T-helper 22 cell (primary cell): ENCODE data around the gene AQP12A.
"Not testable (repeated sequence)": the region's sequence is repeated elsewhere in the genome, so short reads cannot be mapped to it uniquely, and the experiment has no call there.

ENCODE experiments used
- DNase-seq: peaks from one replicate; pipeline ENCODE4 v3.0.0-alpha.2; 2020; ENCODE audit warnings: low read depth

AQP12A gene, protein sequence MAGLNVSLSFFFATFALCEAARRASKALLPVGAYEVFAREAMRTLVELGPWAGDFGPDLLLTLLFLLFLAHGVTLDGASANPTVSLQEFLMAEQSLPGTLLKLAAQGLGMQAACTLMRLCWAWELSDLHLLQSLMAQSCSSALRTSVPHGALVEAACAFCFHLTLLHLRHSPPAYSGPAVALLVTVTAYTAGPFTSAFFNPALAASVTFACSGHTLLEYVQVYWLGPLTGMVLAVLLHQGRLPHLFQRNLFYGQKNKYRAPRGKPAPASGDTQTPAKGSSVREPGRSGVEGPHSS

DNA sequence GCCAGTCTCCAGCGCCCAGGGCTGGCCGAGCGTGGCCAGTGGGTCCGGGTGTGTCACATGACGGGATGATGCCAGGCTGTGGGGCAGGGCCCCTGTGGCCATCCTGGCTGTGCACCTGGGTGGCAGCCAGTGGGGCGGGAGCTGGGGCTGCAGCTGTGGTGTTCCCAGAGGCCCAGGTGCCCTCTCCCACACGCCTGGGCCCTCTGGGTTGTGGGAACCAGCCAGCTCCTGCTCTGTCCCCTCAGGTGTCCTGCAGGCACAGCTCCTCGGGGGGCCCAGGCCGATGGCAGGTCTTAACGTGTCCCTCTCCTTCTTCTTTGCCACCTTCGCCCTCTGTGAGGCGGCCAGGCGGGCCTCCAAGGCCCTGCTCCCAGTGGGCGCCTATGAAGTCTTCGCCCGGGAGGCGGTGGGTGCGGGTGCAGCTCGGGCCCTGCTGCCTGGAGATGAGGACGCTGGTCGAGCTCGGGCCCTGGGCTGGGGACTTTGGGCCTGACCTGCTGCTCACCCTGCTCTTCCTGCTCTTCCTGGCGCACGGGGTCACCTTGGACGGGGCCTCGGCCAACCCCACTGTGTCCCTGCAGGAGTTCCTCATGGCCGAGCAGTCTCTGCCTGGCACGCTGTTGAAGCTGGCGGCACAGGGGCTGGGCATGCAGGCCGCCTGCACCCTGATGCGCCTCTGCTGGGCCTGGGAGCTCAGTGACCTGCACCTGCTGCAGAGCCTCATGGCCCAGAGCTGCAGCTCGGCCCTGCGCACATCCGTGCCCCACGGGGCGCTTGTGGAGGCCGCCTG lies at the start of gene AQP12A:
Gene AQP12A, plus strand, starts transcription at position 236 of the 790 bp plus-strand sequence. Its CDS starts 48 bp downstream, at position 284.
- DNase-seq, result not testable (repeated sequence)

DNA sequence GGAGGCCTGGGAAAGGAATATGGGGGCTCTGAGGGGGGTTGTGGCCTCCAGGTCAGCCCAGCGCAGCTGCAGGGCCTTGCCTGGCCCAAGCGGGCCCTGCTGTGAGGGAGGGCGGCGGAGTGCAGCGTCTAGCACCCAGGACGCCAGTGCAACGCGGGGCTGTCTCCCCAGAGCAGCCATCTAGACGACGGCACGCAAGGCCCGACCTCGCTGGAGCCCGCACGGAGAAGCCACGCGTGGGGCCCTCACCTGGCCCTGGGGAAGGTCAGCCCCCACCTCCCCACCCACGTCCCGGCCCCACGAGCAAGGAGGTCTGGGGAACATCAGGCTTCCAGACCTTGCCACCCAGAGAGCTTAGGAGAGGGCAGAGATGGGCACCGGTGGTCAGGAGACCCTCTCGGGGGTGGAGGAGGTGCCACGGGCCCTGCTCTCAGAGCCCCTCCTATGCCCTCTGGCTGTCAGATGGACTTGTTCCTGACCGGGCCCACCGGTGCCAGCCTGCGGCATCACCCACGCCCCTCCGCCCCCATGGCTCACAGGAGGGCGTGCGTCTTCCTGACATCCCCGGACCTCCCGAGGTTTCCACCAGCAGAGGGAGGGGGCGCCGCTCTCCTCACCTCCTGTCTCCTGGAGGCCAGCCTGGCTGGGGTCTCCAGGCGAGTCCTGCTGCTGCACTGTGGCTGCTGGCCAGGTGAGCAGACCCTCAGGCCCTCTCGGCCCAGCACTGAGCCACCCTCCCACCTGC lies 49.4 kb upstream of the AQP12A start:
- no peak for DNase-seq

DNA sequence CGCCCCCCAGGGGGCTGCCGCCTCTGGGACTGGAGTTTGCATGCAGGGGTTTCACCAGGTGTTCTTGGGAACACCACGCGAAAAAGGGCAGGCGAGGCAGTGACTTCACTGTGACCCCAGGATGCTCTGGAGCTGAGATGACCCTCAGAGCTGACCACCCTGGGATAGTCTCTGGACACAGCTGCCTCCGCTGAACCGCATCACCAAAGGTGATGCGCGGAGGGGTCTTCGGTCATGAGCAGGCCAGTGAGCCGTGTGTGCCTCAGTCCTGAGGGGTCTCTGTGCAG lies 48.9 kb upstream of the AQP12A start:
- no peak for DNase-seq

DNA sequence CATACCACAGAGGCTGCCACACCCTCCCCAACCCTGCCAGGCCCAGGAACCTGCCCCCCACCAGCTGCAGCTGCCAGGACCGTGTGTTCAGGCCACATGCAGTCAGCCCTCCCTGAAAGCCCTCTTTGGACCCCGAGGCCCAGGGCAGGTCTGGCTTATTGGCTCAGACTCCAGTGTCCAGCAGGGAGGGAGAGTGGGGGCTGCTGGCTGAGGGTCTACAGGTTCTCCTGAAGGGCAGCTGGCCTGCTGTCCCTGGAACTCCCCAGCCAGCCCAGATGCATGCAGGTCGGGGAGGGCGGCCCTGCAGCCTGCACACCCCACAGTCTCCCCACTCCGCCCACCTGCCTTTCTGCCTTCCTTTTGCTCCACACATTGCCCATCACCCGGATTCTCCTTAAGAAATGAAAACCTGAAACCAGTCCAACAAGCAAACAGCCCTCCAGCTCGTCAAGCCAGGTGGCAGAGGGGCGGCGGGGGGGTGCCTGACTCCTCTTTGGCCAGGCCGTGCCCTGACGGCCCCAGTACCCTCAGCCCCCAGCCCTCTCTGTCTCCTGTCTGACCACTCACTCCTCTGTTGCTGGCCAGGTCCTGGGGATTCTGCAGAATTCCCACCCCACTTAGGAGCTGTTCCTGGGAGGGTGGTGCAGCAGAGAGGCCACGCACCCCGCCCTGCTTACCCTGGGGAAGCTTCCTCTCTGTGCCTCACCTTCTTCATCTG lies 48.4 kb upstream of the AQP12A start:
- no peak for DNase-seq

DNA sequence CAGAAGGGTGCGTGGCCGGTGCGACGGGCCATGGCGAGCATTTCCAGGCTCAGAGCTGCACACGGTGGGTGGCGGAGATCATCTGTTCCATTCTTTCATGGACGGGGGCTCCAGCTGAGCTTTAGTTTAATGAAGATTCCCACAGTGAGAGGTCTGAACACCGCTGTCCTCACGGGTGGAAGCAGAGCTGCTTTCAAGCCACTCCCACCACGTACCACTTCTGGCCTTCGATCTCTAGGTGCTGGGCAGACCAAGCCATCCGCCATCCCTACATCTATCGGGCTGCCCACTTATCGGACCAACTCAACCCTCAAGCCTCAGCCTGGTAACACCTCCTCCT lies 47.9 kb upstream of the AQP12A start:
- no peak for DNase-seq

DNA sequence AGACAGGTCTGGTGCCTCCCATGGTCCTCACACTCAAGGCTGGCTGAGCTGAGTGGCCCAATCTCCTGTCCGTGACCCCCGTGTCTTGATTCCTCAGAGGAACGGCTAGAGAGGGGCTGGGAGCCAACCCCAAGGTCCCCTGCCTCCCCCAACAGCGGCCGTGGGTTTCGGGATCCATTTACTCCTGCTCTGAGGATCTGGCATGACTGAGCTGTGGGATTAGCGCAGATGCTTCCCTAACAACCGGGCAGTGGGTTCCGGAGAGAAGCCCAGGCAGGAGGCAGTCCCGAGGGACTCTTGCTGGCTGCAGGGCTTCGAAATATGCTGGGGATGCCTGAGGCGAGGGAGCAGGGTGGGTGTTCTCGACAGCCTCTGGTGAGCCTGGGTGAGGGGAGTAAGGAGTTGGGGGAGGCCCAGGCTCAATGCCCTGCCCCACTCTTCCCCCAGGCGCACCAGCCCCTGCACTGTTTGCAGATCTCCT lies 47.5 kb upstream of the AQP12A start:
- DNase-seq, result no peak

DNA sequence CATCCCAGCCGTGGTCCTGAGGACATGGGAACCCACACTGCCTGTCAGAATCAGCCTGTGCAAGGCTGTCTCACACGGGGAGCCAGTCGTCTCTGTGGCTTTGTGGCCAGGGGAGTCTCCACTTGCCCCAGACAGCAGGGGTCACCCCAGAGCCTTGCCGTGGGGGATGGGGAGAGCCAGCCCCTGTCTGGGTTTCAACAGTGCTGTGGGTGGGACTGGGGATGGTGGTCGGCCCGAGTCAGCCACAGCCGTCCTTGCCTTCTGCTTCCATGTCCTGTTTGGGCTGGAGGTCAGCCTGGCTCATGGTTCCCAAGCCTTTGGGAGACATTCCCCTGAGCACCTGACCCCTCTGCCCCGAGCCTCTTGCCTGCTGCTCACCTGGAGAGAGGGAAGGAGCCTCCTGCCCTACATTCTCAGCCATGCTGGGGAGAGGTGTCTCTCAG lies 46.8 kb upstream of the AQP12A start:
- DNase-seq, result no peak

DNA sequence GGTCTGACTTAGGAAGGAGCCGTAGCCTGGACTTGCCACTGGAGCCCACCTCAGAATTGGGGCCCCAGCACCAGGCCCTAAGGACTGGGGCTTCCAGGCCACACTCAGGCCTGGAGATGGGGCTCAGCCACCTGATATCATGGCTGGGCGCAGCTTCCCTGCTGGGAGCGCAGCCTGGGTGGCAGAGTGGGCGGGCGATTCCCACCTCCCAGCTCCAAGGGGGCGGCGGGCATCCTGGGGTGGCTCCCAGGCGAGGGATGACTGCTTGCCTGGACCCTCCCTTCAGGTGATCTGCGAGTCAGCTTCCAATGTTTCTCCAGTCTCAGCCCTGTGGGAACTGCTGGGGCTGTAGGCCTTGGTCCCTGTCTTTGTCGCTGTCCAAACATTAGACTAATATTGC lies 46.3 kb upstream of the AQP12A start:
- no peak for DNase-seq

DNA sequence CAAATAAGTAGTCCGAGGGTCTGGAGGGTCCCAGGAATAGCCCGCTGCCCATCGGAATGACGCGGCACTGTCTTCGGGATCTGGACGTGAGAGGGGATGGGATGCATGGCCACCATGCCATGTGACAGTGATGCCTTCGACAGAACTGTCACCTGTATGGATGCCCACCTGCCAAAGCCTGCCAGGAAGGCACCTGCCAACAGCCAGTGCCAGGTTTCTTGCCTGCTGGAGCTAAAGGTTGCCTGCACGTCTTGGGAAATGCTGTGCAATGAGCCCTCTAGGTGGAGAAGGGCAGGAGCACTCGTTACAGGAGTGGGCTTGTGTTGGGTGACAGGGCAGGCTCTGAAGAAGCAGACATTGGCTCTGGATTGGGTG lies 45.9 kb upstream of the AQP12A start:
- DNase-seq, result no peak

DNA sequence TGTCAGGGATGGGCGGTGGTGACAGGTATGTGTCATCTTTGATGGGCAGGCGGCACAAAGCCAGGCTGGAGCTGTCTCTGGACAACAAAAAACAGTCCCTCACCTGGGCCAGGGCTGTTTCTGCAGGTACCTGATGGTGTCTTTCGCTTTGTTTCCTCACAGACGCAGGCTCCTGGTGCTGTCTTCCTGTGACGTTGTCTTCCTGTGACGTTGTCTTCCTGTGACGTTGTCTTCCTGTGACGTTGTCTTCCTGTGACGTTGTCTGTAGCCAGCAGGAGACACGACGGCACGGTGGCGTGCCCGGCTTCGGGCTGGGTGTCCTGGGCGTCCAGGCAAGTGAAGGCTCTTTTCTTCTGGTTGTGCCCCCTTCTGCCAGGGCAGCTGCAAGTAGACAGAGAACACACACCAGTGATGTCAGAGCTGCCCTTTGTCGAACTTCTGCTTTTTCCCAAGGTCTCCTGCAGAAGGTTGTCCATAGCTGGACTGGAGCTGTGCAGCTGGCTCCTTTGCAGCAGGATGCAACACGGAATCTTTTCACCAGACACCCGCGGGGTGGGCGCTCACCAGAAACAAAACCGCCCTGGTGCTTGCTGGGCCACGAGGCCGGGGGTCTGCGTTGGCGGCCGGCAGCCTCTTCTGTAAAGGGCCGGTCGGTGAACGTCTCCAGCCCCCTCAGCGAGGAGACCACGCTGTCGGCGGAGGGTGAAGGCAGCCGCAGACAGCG lies 45.3 kb upstream of the AQP12A start:
- DNase-seq, result no peak

DNA sequence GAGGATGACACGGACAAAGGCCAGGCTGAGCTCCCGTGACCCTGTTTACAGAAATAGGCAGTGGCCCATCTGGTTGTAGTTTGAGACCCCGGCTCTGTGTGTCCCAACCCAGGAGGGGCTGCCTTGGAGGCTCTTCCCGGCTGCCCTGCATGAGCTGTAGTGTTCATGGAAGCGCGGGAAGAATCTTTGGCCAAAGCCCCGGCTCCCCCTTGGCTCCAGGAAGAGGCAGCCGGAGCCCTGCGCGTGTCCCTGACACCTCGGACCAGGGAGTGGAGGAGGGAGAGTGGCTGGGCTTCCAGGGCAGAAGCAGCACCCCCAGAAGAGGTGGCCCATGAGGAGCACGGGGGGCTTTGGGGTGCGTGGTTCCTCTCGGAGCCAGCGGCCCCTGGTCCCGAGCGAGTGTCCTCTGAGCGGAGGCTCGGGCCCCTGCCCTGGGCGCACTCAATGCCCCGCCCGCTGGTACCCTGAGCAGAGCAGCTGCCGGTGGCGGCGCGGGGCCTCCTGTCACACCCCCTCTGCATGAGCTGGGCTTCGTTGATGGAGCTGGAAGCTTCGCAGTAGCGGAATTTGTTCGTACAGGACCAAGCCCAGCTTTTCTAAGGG lies 44.7 kb upstream of the AQP12A start:
- DNase-seq, result no peak

DNA sequence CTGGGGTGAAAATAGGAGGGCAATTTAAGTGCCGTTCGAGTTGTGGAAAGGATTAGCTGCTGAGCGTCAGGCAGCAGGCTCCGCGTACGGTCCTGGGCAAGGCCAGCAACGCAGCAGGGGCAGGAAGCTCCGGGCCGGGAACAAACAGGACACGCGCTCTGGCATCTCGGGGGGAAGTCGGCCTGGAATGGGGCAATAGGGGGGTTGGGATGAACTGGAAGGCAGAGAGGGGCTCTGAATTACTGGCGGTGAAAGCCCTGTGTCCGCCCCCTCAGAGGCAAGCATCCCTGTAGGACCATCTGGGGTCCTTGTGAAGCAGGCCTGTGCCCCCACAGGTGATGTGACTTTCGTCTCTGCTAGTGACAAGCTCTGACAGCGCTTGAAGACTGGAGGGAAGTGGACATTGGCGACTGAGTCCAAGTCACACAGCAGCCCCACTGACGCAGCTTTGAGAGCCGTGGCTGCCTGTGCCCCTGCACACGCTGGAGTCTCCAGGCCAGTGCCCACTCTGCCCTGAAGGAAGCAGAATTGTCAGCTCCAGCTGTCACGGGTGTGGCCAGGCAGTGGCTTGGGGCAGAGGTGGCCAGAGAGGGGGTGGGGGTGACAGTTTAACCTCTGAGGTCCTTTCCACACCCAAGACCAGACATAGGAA lies 44.0 kb upstream of the AQP12A start:
- DNase-seq, result no peak

DNA sequence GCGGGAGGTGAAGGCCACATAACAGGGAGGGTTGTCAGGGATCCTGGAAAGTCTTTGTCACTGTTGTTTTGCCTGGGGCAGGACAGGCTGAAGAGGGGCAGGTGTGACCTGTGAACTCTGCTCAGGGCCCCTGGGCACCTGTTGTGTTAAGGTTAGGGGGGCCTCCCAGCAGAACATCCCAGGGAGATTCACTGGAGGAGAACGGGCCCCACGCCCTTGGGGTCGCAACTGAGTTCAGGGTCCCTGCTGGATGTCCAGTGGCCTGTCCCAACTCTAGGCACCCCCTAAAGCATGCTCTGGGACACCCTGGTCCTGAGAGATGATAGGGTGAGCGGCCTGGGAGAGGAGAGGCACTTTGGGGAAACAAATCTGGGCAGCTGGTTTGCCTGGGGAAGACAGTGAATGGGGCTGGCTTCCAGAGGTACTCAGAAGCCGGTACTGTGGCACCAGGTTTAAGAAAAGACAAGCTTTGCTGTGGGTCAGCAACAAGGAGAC lies 43.5 kb upstream of the AQP12A start:
- DNase-seq, result no peak

DNA sequence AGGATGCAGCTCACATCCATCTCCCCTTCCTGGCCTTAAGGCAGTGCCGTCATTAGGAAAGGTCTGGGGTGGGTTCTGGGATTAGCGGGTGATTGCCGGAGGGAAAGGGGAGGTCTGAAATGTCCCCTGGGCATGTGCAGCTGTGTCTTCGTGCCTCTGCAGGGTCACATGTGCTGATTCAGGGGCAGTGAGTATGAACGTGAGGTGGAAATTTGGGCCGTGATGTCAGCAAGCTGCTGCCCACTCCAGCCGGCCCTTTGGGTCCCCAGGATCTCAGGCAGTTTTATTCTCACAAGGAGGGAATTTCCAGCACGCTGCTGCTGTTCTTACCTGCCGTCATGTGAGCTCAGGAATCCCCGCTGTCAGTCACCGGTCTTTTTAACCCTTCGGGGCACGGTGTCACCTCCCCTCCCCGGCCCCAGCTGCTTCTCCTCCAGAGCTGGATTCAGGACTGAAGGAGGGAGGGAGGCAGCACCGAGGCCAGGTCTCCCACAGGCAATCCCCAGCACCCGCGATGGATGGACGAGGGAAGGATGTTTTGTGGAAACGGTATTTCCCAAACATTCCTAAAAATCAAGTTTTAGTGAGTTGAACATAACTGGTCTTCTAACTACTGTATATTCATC lies 42.9 kb upstream of the AQP12A start:
- no peak for DNase-seq

DNA sequence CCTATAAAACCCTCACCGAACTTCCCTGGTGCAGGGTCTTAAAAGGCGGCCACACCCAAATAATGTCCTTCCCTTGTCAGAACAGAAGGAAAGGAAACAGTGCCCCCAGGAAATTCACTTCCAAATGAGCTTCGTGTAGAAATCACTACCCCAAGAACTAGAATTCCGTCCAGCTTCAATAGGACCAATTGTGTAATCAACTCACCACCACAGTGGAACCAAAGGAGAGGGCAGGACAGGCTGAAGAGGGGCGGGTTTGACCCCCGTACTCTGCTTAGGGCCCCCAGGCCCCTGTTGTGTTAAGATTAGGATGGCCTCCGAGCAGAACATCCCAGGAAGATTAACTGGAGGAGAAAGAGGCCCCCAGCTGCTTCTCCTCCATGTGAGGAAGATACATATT lies 42.3 kb upstream of the AQP12A start:
- no peak for DNase-seq

DNA sequence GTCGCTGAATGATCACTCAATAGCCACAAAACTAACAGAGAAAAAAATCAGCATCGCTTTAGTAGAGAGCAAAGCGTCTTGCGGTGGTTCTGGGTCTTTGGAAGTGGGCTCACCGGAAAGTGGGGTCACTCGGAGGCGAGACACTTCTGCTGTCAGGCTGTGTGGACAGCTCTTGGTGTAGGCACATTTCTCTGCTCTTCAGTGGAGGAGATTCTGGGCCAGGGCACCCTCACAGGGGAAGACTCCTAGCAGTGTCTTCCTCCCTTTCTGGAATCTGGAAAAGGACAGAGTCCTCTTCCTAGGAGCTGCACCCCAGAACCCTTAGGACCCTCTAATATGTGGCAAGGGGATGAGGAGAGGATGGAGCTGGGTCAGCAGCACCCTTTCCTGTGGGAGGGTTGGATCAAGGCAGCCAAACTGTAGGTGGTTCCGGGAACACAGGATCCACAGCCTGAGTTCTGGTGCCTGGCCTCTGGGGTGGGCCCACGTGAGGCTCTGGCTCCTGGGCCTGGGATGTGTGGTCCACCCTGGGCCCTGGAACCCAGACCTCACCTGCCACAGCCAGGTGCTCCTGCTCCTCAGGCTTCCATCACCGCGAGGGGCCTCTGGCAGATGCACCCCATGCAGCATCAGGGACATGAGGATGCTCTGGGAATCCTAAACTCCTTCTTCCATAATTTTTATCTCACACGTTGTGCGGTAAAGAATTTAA lies 41.3 kb upstream of the AQP12A start:
- no peak for DNase-seq

DNA sequence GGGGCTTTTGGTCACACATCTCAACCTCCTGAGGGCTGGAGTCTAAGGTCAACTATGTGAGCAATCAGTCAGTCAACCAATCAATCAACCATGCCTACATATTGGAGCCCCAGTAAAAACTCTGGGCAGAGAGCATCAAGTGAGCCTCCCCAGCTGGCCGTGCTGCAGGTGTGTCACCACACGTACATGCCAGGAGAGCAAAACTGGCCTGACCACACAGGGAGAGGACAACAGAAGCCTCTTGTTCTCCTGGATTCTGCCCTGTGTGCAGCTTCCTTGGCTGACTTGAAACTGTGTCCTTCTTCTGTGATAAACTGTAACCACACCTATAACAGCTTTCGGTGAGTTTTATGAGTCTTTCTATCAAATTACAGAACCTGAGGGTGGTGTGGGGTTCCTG lies 40.5 kb upstream of the AQP12A start:
- DNase-seq, result no peak

DNA sequence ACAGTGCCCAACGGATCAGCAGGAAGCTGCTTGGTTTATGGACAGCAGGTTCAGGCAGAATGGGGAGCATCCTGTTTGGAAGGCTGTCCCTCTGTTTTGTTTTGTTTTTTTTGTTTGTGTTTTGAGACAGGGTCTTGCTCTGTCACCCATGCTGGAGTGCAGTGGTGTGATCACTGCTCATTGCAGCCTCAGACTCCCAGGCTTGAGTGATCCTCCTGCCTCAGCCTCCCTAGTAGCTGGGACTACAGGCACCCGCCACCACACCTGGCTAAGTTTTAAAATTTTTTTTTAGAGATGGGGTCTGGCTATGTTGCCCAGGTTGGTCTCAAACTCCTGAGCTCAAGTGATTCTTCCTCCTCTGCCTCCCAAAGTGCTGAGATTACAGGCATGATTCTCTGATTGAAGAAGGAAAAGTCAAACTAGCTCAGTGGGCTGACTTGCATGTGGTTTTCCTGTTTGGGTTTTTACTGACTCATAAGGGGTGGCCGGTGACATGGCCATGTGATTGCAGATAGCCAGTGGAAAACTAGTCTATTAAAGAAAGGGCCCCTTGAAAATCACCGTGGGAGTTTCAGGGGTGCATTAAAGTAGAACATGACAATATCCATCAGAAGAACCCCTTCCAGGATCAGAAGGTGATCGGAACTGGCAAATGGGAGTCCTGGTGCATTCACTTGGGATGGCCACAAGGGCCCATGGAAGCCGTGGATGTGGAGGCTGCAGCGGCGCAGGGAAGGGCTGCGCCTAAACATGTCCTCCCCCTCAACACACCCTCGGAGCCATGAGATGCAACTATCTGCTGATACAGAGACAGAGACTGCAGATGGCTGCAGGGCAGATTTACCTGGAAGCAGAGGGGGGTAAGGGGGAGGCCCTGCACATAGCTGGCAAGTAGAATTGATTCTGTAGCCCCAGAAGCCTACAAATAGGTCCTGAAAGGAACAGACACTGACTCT lies 35.5 kb upstream of the AQP12A start:
- no peak for DNase-seq
